Coronary artery (tissue), 2 donors: ENCODE measurements around the gene CH25H.
A peak's percentile ranks its signal among the peaks of the same experiment; 100 is the strongest.

Experiments
- DNase-seq: peaks from one replicate; pipeline ENCODE4 v3.0.0-alpha.2; 2017; ENCODE audit warnings: low spot score
- H3K27ac ChIP-seq, 2 donors: fragments of 200-600 bp; sonication (generic); one replicate each; pipeline ENCODE4 v1.5.1; 2016 to 2019
- H3K4me3 ChIP-seq: fragments of 200-600 bp; sonication (generic); 2 replicates; pipeline ENCODE4 v1.5.1; 2016; ENCODE audit warnings: mild to moderate bottlenecking, moderate library complexity
- TF ChIP-seq, protein P1 (sequence below): fragments of 200-600 bp; sonication (generic); IDR thresholded peaks from one replicate; pipeline ENCODE4 v1.5.1; 2019; ENCODE audit warnings: antibody characterized with exemption

CH25H gene

DNA sequence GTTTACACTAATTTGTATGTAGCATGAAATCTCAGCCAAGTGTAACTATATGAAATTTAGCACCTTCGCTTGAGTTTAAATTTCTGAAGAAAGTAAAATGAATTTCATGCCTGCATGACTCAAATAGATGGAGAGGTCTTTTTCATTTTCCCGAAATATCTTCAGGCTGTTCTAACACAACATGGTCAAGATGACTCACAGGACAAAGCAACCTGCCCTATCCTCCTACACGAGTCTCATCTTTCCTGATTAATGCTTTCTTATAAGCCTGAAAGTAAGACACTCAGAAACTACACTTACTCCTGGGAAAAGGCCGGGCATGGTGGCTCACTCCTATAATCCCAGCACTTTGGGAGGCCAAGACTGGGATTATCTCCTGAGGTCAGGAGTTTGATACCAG, 41.2 kb downstream of the CH25H start:
- TF ChIP-seq, protein P1, sequence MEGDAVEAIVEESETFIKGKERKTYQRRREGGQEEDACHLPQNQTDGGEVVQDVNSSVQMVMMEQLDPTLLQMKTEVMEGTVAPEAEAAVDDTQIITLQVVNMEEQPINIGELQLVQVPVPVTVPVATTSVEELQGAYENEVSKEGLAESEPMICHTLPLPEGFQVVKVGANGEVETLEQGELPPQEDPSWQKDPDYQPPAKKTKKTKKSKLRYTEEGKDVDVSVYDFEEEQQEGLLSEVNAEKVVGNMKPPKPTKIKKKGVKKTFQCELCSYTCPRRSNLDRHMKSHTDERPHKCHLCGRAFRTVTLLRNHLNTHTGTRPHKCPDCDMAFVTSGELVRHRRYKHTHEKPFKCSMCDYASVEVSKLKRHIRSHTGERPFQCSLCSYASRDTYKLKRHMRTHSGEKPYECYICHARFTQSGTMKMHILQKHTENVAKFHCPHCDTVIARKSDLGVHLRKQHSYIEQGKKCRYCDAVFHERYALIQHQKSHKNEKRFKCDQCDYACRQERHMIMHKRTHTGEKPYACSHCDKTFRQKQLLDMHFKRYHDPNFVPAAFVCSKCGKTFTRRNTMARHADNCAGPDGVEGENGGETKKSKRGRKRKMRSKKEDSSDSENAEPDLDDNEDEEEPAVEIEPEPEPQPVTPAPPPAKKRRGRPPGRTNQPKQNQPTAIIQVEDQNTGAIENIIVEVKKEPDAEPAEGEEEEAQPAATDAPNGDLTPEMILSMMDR: no peak
- Histone ChIP-seq H3K4me3 (no peak overlapping the region), H3K27ac (no peak overlapping the region)
- DNase-seq: no peak

DNA sequence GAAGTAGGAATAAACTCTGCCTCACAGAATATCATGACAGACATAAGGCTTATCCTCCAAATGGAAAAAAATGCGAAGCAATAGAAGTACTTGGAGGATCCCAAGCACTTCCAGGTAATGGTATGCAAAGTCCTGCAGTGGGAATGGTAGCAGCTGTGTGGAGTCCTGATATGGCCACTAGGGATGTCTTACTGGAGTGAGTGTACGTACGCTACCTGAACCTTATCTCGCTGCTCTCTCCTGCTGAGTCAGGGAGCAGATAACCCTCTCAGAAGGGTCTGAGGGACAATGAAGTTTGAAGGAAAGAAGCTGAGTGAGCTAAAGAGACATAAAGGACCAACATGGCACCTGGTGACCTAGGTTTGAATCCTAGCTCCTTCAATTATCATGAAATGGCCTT, 42.2 kb downstream of the CH25H start:
- DNase-seq: no peak
- no peak overlapping the region for H3K27ac ChIP-seq
- TF ChIP-seq, protein P1: no peak
- no peak overlapping the region for H3K4me3 ChIP-seq

DNA sequence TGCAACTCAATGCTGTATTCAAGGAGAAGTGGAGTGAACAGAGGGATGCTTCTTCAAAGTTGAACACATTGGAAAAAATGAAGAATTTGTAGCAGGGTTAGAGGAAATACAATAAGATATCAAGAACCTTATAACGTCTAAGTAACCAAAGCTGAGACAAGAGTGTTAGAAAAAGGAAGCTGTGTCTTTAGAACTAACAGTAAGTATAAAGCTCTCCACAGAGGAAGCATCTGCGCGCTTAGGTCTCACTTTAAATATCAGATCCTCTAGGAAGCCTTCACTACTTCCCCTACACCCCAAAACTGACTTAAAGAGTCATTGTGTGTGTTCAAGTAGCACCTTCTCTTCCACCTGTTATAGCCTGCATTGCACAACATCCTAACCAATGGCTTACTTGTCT, 43.0 kb downstream of the CH25H start:
- TF ChIP-seq, protein P1: no peak
- Histone ChIP-seq H3K27ac (peak overlapping the region in 1 of 2 donors; percentile 29), H3K4me3 (no peak overlapping the region)
- DNase-seq: no peak

DNA sequence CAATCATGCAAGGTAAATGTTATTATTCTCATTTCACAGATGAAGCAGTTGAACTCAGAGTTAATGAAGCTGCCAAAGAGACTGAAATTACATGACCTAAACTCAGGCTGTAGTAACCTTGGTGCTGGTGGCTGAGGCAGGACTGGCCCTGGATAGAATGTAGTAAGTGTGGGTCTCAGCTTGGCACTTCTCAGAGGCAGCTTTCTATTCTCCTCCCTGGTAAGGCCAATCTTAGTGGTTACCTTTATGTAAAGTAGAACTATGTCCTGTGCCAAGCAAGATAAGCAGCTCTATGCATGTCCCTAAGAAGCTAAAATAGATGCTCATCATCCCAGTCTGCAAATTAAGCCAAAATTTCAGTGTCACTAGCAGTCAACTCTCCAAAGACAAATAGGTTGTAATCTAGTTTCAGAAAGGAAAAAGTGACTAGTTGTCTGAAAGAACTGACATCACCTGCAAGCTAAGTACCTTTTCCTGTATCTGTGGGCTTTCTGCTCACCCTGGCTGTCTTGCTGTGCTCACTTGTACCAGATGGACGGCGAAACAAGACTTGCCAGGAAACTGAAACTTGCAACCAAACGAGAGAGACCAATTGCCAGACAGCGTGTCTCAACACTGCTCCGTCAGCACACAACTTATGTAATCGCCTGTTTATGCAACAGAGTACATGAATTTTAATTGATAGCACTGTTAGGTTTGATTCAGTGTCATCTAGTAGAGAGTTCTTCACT, 43.7 kb downstream of the CH25H start:
- TF ChIP-seq, protein P1: no peak
- Histone ChIP-seq H3K4me3 (peak overlapping the region; percentile 2), H3K27ac (peak overlapping the region in 1 of 2 donors; percentile 29)
- DNase-seq: no peak

DNA sequence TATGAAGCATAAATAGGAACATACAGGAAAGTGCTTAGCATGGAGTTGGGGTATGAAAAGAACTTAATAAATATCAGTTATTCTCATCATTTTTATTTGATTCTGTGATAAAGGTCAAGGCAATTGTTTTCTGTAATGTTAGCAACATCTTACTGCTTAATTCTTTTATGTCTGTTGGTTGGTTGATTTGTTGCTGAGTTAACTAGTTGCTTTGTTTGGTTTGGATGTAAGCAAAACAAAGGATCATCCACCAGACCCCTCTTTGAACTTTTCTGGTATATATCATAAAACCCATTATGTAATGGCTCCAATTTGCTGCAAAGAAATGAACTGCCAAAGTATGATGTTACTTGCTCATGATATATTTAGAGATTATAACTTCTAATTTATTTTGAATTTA, 44.5 kb downstream of the CH25H start:
- H3K27ac ChIP-seq: no peak overlapping the region
- TF ChIP-seq, protein P1: no peak
- no peak overlapping the region for H3K4me3 ChIP-seq
- DNase-seq: no peak

DNA sequence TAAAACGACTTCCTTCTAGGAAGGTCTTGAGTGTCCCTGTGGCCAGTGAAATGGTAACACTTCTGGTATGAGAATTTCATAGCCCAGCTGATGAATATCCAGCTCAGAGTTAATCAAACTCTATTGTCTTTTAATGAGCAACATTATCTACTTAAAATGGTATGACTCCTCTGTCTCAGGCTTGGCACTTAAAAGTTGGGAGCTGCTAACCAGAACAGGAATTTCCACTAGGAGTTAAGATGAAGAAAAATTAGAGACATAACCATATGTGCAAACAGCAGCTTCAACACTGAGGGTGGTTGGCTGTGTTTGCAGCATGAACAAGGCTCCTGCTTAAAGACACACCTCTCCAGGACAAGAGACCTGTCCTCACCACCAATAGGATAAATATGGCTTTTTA, 46.8 kb downstream of the CH25H start:
- no peak overlapping the region for H3K27ac ChIP-seq
- TF ChIP-seq, protein P1: no peak
- no peak for DNase-seq
- H3K4me3 ChIP-seq: no peak overlapping the region

DNA sequence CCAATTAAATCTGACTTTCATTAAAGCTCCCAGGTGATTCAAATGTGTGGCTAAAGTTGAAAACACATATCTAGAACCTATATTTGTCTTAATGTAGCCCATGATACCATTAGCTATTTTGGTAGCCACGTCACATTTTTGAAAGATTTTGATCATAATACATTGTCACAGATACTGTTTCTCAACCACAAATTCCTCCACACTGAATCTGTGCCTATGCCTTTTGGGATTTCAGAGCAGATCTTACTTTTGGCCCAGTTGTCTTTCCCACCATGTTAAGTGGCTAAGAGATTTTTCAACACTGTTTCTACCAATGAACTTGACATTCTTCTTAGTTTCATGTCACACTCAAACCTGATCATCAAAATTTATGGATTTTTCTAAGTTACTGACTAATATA, 47.4 kb downstream of the CH25H start:
- TF ChIP-seq, protein P1: no peak
- Histone ChIP-seq H3K27ac (no peak overlapping the region), H3K4me3 (no peak overlapping the region)
- DNase-seq: no peak
